Stimulated activated CD8-positive, alpha-beta memory T cell treated with anti-CD3 and anti-CD28 coated beads, Interleukin-4, amount 100 ng/mL, for 1 hour (primary cell): ENCODE results near the gene PPRC1.
A peak's percentile ranks its signal among the peaks of the same experiment; 100 is the strongest.

Experiments
- DNase-seq, 2 donors: peaks; one replicate each; pipeline ENCODE4 v3.0.0-alpha.2; 2020; ENCODE audit warnings: low read depth in 2 of 2, low spot score in 1 of 2

PPRC1 gene

GRCh38 chr10:102147561-102147960 is 14.7 kb downstream of the PPRC1 start:
- no peak for DNase-seq

- DNase-seq, result no peak
These were observed 15.4 kb downstream of the PPRC1 start for GRCh38 chr10:102148275-102148674.

- no peak for DNase-seq
These were observed 18.3 kb downstream of the PPRC1 start for GRCh38 chr10:102150970-102151773.

- DNase-seq, result peak; percentile 99
These were observed 19.1 kb downstream of the PPRC1 start, which contains the start of gene NOLC1 for GRCh38 chr10:102151774-102152544. Gene NOLC1, plus strand, starts transcription at chr10:102152389. Its CDS starts 22 bp downstream, at chr10:102152411.

GRCh38 chr10:102152545-102152890 is 19.7 kb downstream of the PPRC1 start:
- DNase-seq, result peak in 1 of 2 donors; percentile 14

GRCh38 chr10:102153093-102153620 is 20.3 kb downstream of the PPRC1 start:
- no peak for DNase-seq

GRCh38 chr10:102154466-102155116 is 21.8 kb downstream of the PPRC1 start:
- no peak for DNase-seq

- no peak for DNase-seq
These were observed 24.4 kb downstream of the PPRC1 start for GRCh38 chr10:102157224-102157623.

- DNase-seq, result no peak
These were observed 26.3 kb downstream of the PPRC1 start for GRCh38 chr10:102159051-102159597.

GRCh38 chr10:102159831-102160230 is 27.0 kb downstream of the PPRC1 start:
- DNase-seq, result no peak

GRCh38 chr10:102163342-102163989 is 30.6 kb downstream of the PPRC1 start:
- DNase-seq, result no peak

- no peak for DNase-seq
These were observed 35.0 kb downstream of the PPRC1 start for GRCh38 chr10:102167861-102168260.

- DNase-seq, result no peak
These were observed 37.8 kb downstream of the PPRC1 start for GRCh38 chr10:102170602-102171001.

GRCh38 chr10:102172288-102172687 is 39.4 kb downstream of the PPRC1 start:
- DNase-seq, result no peak

GRCh38 chr10:102175415-102175814 is 42.6 kb downstream of the PPRC1 start:
- no peak for DNase-seq

- no peak for DNase-seq
These were observed 51.8 kb downstream of the PPRC1 start for GRCh38 chr10:102184606-102185005.

- DNase-seq, result no peak
These were observed 52.4 kb downstream of the PPRC1 start for GRCh38 chr10:102185272-102185671.

- DNase-seq, result no peak
These were observed 53.1 kb downstream of the PPRC1 start for GRCh38 chr10:102185811-102186527.

GRCh38 chr10:102188298-102188940 is 55.6 kb downstream of the PPRC1 start:
- no peak for DNase-seq
